K562 (cell line): Measurements from ENCODE around the gene LIAS. TPM values are rescaled to one million over a fixed set of nuclear protein-coding genes. Genes with fewer than 3 reads are reported as not detected.

Experiments
- ATAC-seq: fragments of 200-7000 bp; cut with Tn5 transposase; 3 replicates; pipeline ENCODE4 v1.9.1; 2020; ENCODE audit warnings: moderate library complexity
- BruUV-seq: library from RNA; stranded (reverse); fragments of 400-500 nt; replicated peaks from 2 replicates; lab custom pipeline; 2021; lab: Mats Ljungman, UMichigan
- CTCF ChIA-PET: fragments of 300-600 bp; formaldehyde crosslinking; extraction: SDS; loops from one replicate; lab custom pipeline; 2021; ENCODE audit warnings: low intra/inter-chr PET ratio; lab: Yijun Ruan, JAX
- POLR2A ChIA-PET: fragments of 300-600, 350-650 bp; sonication (Branson Sonifier 250); formaldehyde crosslinking; extraction: SDS; loops from one replicate; lab custom pipeline; 2021; ENCODE audit warnings: antibody characterized with exemption, inconsistent platforms; lab: Yijun Ruan, JAX
- DNase-seq, 4 experiments: peaks; one replicate each; pipeline versions ENCODE4 v3.0.0 to v3.0.0-alpha.2; 2011 to 2018; ENCODE audit warnings: low spot score in 3 of 4, mixed read lengths in 3 of 4; ENCODE audit errors: extremely low read depth in 1 of 4
- FAIRE-seq: peaks from 2 replicates; lab custom pipeline; 2011; peaks lifted over from hg19 to GRCh38; lab: Jason Lieb, UNC
- H2AFZ ChIP-seq: 2 replicates; pipeline ENCODE4 v1.6.0; 2011; ENCODE audit warnings: low read depth, low read length, control low read depth, inconsistent platforms
- H3K27ac ChIP-seq: fragments of 200-600 bp; 3 replicates; pipeline ENCODE4 v1.8.0; 2011; ENCODE audit warnings: low read depth, mild to moderate bottlenecking, control low read depth, inconsistent platforms, low read length, moderate library complexity, mixed read lengths; ENCODE audit errors: extremely low read depth
- H3K27me3 ChIP-seq, 2 experiments: fragments of 300-600 bp in 1 of 2; 2 replicates in 1 of 2; 3 replicates in 1 of 2; pipeline versions ENCODE4 v1.6.0 to v1.8.0; 2011; ENCODE audit warnings: inconsistent platforms in 2 of 2, low read length in 2 of 2, mild to moderate bottlenecking in 1 of 2, mixed read lengths in 1 of 2, moderate library complexity in 1 of 2; ENCODE audit not compliant: control insufficient read depth in 2 of 2, insufficient read depth in 2 of 2
- H3K36me3 ChIP-seq: fragments of 300-600 bp; 3 replicates; pipeline ENCODE4 v1.8.0; 2011; ENCODE audit warnings: mild to moderate bottlenecking, low read length, inconsistent platforms; ENCODE audit not compliant: control insufficient read depth, insufficient read depth
- H3K4me1 ChIP-seq, 2 experiments: fragments of 200-600 bp in 1 of 2; replicated peaks in 1 of 2; 2 replicates in 1 of 2; 3 replicates in 1 of 2; pipeline versions ENCODE4 v1.5.1 to v1.8.0; 2011; ENCODE audit warnings: inconsistent platforms in 2 of 2, low read length in 2 of 2, mild to moderate bottlenecking in 1 of 2, mixed read lengths in 1 of 2, moderate library complexity in 1 of 2; ENCODE audit not compliant: control insufficient read depth in 2 of 2, insufficient read depth in 2 of 2
- H3K4me2 ChIP-seq: 2 replicates; pipeline ENCODE4 v1.6.1; 2011; ENCODE audit warnings: low read length, control low read depth, inconsistent platforms, mixed read lengths; ENCODE audit not compliant: insufficient read depth
- H3K4me3 ChIP-seq: fragments of 200-600 bp; sonication (generic), shearing (Covaris generic); 2 replicates; pipeline ENCODE4 v1.5.1; 2016; ENCODE audit warnings: control low read depth, inconsistent platforms
- H3K79me2 ChIP-seq: fragments of 200-600 bp; 3 replicates; pipeline ENCODE4 v1.8.0; 2011; ENCODE audit warnings: low read length, inconsistent platforms; ENCODE audit not compliant: control insufficient read depth, insufficient read depth
- H3K9ac ChIP-seq, 2 experiments: 2 replicates each; pipeline versions ENCODE4 v1.6.0 to v1.6.1; 2011; ENCODE audit warnings: low read depth in 2 of 2, low read length in 2 of 2, control low read depth in 1 of 2, inconsistent platforms in 1 of 2, mild to moderate bottlenecking in 1 of 2, mixed read lengths in 1 of 2; ENCODE audit not compliant: insufficient read depth in 1 of 2
- H3K9me1 ChIP-seq: one replicate; pipeline ENCODE4 v1.6.0; 2011; ENCODE audit warnings: inconsistent platforms, mild to moderate bottlenecking, low read length, moderate library complexity; ENCODE audit not compliant: control insufficient read depth, insufficient read depth
- H3K9me3 ChIP-seq: replicated peaks from 2 replicates; pipeline ENCODE4 v1.5.1; 2011; ENCODE audit warnings: low read depth, low read length, inconsistent platforms; ENCODE audit not compliant: control insufficient read depth, insufficient read depth
- H4K20me1 ChIP-seq: replicated peaks from 2 replicates; pipeline ENCODE4 v1.6.1; 2011; ENCODE audit warnings: low read length, inconsistent platforms, mixed read lengths; ENCODE audit not compliant: control insufficient read depth, insufficient read depth
- BCLAF1 ChIP-seq, 2 experiments: fragments of 450-650 bp in 1 of 2; IDR thresholded peaks; 2 replicates each; pipeline ENCODE4 v1.6.1; 2011 to 2017; ENCODE audit warnings: low read depth in 2 of 2, antibody characterized with exemption in 1 of 2, borderline replicate concordance in 1 of 2, low read length in 1 of 2, mild to moderate bottlenecking in 1 of 2, mixed read lengths in 1 of 2; ENCODE audit not compliant: control insufficient read depth in 1 of 2
- C11orf30 ChIP-seq: fragments of 450-650 bp; IDR thresholded peaks from 2 replicates; pipeline ENCODE4 v1.6.1; 2016; ENCODE audit warnings: low read depth, mild to moderate bottlenecking
- JUND ChIP-seq, 2 experiments: IDR thresholded peaks; 2 replicates in 1 of 2; 3 replicates in 1 of 2; pipeline ENCODE4 v1.6.1; 2011; ENCODE audit warnings: borderline replicate concordance in 2 of 2, low read depth in 2 of 2, low read length in 2 of 2, improper control_type of control experiment in 1 of 2, missing biosample characterization in 1 of 2, missing genetic modification characterization in 1 of 2, missing genetic modification reagents in 1 of 2
- MAFF ChIP-seq: IDR thresholded peaks from 2 replicates; pipeline ENCODE4 v1.6.1; 2012; ENCODE audit warnings: low read length, improper control_type of control experiment
- MAFG ChIP-seq: fragments of 450-650 bp; conservative IDR thresholded peaks from 2 replicates; pipeline ENCODE4 v1.6.1; 2016; ENCODE audit warnings: missing genetic modification characterization, missing compliant biosample characterization
- MXD1 ChIP-seq: fragments of 250-450 bp; sonication (Bioruptor Pico); IDR thresholded peaks from 2 replicates; pipeline ENCODE4 v1.8.0; 2021; ENCODE audit warnings: borderline replicate concordance, mild to moderate bottlenecking, moderate library complexity; ENCODE audit not compliant: poor library complexity, severe bottlenecking
- ZNF316 ChIP-seq: fragments of 450-650 bp; IDR thresholded peaks from 2 replicates; pipeline ENCODE4 v1.6.1; 2016
- ZNF318 ChIP-seq, 2 experiments: fragments of 450-650 bp; IDR thresholded peaks; 2 replicates each; pipeline ENCODE4 v1.6.1; 2016; ENCODE audit warnings: mild to moderate bottlenecking in 2 of 2, borderline replicate concordance in 1 of 2, low read depth in 1 of 2, moderate library complexity in 1 of 2
- WGBS: fragments of 100-300 bp; shearing (Covaris generic); methylation state at CpG from one replicate; pipeline ENCODE4 v1.1.6; 2016; ENCODE audit warnings: low coverage, mixed read lengths; ENCODE audit not compliant: insufficient coverage; ENCODE audit errors: missing lambda C conversion rate; 5-methylcytosine and 5-hydroxymethylcytosine counted together
- in situ Hi-C: fragments of 300-500 bp; cut with MboI; formaldehyde crosslinking; loops from 4 replicates; pipeline ENCODE4 v1.15.0; 2018; ENCODE audit warnings: inconsistent platforms, mixed read lengths
- intact Hi-C: fragments of 100-400 bp; cut with micrococcal nuclease; formaldehyde crosslinking; loops from 2 replicates; pipeline ENCODE4 v1.14.2; 2022
- polyA plus RNA-seq, 8 experiments: library from polyadenylated mRNA; depleted of rRNA in 4 of 8; stranded (reverse) in 5 of 8; unstranded in 3 of 8; fragments of >200 nt; fragmentation: Nextera tagmentation in 2 of 8; fragmentation: Illumina TruSeq in 1 of 8; extraction: Ambion mirVana in 2 of 8; extraction: Trizol in 1 of 8; gene quantifications; 2 replicates each; pipeline versions ENCODE4 v1.2.1 to v1.2.3, GENCODE V29; 2011 to 2014; ENCODE audit warnings: inconsistent platforms in 1 of 8, missing spikeins in 1 of 8
- total RNA-seq, 7 experiments: library from RNA; depleted of rRNA in 6 of 7; stranded (reverse); fragments of >200 nt in 6 of 7; fragmentation: Illumina TruSeq in 2 of 7; extraction: Trizol in 2 of 7; gene quantifications; 2 replicates each; pipeline versions ENCODE4 v1.2.1 to v1.2.3, GENCODE V29; 2011 to 2021; ENCODE audit warnings: low replicate concordance in 1 of 7

The LIAS gene
- total and polyA plus RNA-seq, 9 of the 15 experiments (the other 6 are each of a cell fraction or from before 2014, with no cell fraction given): 21.9 to 57.1 (median 42.1) TPM

GRCh38 chr4:39453738-39454137 lies 5.1 kb upstream of the LIAS start:
- no peak overlapping the region for H3K9ac ChIP-seq
- H2AFZ ChIP-seq: no peak overlapping the region
- no peaks in the 10 kb centered on the region for H3K9me3 ChIP-seq
- no peaks in the 10 kb centered on the region for H3K27me3 ChIP-seq
- peaks cover 84% of the 10 kb centered on the region for H3K36me3 ChIP-seq
- CTCF ChIA-PET: no interaction called here
- no peak for ATAC-seq
- BruUV-seq: no TSS peak
- 92% methylated on average over 2 of the region's 2 CpGs for WGBS
- TF ChIP-seq MAFF (peak; percentile 42; the same call in 1 of the 2 replicates), ZNF318 (IDR thresholded peaks at IDR 0.05; ENCODE audit: borderline replicate concordance in 1 of 2, low read depth in 1 of 2) (no peak), JUND (IDR thresholded peaks at IDR 0.05; ENCODE audit: borderline replicate concordance, low read depth, low read length) (no peak), JUND (tag; IDR thresholded peaks at IDR 0.05; ENCODE audit: borderline replicate concordance, low read depth, low read length) (no peak), ZNF316 (peak; percentile 83), MXD1 (CRISPR knock-in tag) (no peak), C11orf30 (peak; percentile 72), BCLAF1 (IDR thresholded peaks at IDR 0.05; ENCODE audit: borderline replicate concordance in 1 of 2, control insufficient read depth in 1 of 2, low read depth in 2 of 2, low read length in 1 of 2) (0 out of 4 replicates have a peak, but pooled peaks of 1 of the 2 experiments have one; percentile 19), MAFG (tag) (peak; percentile 57; the same call in 1 of the 2 replicates)
- H3K9me1 ChIP-seq: no peaks in the 10 kb centered on the region
- POLR2A ChIA-PET: interaction anchor here (0.6 to 2.7 kb wide), 3 partner anchors 13 to 424 kb away, joined by 3 to 13 read pairs (median 3); no protein-coding TSS in a partner anchor
- H4K20me1 ChIP-seq: peaks cover 26% of the 10 kb centered on the region; the same call in 1 of the 2 replicates
- no peak for DNase-seq
- FAIRE-seq: no peak
- peaks cover 46% of the 10 kb centered on the region for H3K79me2 ChIP-seq
- intact Hi-C loops (loop anchor here (10.0 kb wide), 1 partner anchor 559 kb away; no protein-coding TSS in a partner anchor), in situ Hi-C loops (no loop called here)
- H3K4me3 ChIP-seq: no peak overlapping the region
- H3K4me2 ChIP-seq: no peak overlapping the region
- peaks cover 3 to 8% of the 10 kb centered on the region in 2 experiments; a peak in 3 of 5 replicates for H3K4me1 ChIP-seq
- 0 out of 3 replicates have a peak overlapping the region, but pooled peaks have one; percentile 6 for H3K27ac ChIP-seq
